AG20443 (cell line): Measurements from ENCODE around the gene GTF2E1.
"Not testable (repeated sequence)": the region's sequence is repeated elsewhere in the genome, so short reads cannot be mapped to it uniquely, and the experiment has no call there.

Source experiments
- DNase-seq: peaks from one replicate; pipeline ENCODE4 v3.0.0; 2012; ENCODE audit warnings: low spot score, mixed read lengths

Gene GTF2E1

GRCh38 chr3:120742198-120742848, at the start of gene GTF2E1, which contains the start of gene RABL3:
Gene GTF2E1, plus strand, starts transcription at chr3:120742744. Its CDS starts 7,809 bp downstream, at chr3:120750553.
Gene RABL3, minus strand, starts transcription at chr3:120742516. Its CDS starts 9 bp downstream, at chr3:120742507.
- DNase-seq, result peak; percentile 98

DNA sequence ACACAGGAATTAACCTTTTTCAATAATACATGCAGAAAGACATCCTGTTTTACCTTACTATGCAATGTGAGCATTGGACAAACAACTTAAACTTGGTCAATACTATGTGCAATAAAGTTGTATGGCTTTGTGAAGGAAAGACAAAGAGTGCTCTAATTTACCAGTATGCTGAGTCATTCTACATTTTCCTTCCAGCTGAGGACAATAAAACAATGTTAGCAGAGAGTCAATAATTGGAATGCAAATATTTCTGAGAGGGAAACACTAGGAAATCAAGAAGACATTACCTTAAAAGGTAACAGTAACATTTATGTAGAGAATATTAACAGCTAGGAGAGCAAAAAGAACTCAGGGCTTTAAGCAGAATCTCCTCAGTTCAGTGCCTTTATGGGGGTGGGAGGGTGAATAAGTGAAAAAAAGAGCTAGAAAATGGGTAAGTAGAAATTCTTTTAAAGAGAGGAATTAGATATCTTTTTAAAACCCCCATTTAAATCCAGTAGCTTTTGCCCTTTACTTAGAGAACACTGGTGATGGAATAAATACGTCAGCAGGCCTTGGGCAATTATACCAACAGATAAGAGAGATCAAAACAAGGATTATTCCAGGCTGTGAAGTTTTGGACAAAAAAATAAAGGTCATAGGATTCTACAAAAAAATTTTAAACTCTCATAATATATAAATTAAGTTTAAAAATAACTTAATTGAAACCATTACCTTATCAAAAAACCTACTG, 48.9 kb upstream of the GTF2E1 start:
- DNase-seq, result peak; percentile 14

- no peak for DNase-seq
Observed at GRCh38 chr3:120699333-120699732, 43.2 kb upstream of the GTF2E1 start.

DNA sequence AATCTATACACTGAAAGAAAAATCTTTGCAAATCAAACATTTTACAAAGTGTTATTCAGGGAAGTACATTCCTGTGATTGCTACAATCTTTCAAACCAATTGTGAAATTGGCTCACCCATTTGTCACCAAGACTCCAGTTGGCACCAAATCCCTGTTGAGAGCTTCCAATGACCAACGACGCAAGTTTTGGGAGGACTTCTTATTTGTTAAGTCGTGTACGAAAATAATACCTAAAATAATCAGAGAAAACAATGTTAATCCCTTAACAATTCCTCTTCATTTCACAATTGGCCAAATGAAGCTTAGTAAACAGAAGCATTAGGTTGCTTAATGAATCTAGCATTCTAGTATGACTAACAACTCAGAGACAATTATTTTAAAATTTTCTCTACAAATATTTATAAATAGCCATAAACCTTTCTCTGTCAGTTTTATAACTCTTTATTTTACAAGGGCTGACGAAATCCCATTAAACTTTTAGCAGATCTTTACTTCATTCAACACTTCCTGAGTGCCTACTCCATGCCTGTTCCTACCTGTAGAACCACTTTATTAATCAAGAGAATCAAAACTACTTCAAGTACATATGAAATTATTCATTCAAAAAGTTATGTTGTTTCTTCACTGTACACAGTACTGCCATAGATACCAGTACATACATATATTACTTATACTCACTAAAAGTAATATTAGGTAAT, 36.5 kb upstream of the GTF2E1 start:
- DNase-seq, result no peak

GRCh38 chr3:120706950-120707349, 35.6 kb upstream of the GTF2E1 start:
- DNase-seq, result no peak

DNA sequence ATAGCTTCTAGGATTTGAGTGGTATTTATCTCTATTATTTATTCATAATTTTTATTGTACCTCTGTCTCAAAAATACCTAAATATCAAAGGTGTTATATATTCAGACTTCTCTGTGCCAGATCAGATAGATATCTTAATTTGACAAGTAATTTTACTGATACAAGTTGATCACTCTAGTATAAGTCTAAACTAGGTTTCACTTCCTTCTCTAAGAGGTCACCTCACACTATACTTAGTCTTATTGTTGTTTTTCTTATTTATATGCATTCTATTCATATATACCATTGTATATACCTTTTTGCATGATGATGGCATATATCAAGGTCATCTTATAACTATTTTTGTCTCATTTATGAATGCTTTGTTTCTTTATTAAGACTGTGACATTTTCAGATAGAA, 34.1 kb upstream of the GTF2E1 start:
- no peak for DNase-seq

DNA sequence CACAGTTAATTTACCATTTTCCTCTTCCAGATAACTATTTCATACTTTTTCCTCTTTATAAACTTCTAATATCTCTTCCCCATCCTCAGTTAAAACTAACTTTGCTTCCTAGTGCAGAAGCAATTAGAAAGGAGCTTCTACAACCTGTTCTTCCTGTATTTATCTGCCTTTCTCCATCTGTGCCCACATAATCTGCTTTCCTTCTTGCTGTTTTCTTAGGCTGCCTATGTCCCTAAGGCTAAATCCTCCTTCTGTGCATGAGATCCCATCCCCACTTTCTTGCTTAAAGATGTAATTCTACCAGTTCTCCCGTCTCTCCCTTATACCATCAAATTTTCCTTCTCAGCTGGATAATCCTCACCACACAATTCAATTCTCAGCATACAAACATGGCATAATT, 32.2 kb upstream of the GTF2E1 start:
- no peak for DNase-seq

DNA sequence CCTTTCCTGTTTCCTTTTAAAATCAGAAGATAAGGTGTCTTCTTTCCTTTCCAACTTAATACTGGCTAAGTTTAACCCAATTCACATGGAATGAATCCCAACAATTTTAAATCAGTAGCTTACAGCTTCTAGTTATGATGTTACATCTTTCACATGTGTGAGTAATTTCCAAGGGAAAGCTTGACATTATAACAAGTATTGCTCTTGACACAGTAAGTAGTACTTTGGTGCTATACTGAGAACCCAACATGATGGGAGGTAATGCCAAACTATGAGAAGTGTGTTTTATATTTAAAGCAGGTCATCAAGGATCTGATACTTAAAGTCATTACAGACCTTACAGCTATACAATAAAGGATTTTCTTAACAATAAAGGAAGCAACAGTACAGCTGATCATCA, 29.3 kb upstream of the GTF2E1 start:
- DNase-seq, result no peak

DNA sequence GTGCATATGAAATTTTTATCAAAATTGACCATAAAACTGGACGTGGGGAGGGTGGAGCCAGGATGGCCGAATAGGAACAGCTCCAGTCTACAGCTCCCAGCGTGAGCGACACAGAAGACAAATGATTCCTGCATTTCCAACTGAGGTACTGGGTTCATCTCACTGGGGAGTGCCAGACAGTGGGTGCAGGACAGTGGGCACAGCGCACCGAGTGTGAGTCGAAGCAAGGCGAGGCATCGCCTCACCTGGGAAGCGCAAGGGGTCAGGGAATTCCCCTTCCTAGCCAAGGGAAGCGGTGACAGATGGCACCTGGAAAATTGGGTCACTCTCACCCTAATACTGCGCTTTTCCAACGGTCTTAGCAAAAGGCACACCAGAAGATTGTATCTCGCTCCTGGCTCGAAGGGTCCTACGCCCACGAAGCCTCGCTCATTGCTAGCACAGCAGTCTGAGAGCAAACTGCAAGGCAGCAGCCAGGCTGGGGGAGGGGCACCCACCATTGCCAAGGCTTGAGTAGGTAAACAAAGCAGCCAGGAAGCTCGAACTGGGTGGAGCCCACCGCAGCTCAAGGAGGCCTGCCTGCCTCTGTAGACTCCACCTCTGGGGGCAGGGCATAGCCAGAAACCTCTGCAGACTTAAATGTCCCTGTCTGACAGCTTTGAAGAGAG, 23.2 kb upstream of the GTF2E1 start:
- DNase-seq, result not testable (repeated sequence)

- DNase-seq, result peak; percentile 33
Observed at GRCh38 chr3:120726791-120727190, 15.8 kb upstream of the GTF2E1 start.

DNA sequence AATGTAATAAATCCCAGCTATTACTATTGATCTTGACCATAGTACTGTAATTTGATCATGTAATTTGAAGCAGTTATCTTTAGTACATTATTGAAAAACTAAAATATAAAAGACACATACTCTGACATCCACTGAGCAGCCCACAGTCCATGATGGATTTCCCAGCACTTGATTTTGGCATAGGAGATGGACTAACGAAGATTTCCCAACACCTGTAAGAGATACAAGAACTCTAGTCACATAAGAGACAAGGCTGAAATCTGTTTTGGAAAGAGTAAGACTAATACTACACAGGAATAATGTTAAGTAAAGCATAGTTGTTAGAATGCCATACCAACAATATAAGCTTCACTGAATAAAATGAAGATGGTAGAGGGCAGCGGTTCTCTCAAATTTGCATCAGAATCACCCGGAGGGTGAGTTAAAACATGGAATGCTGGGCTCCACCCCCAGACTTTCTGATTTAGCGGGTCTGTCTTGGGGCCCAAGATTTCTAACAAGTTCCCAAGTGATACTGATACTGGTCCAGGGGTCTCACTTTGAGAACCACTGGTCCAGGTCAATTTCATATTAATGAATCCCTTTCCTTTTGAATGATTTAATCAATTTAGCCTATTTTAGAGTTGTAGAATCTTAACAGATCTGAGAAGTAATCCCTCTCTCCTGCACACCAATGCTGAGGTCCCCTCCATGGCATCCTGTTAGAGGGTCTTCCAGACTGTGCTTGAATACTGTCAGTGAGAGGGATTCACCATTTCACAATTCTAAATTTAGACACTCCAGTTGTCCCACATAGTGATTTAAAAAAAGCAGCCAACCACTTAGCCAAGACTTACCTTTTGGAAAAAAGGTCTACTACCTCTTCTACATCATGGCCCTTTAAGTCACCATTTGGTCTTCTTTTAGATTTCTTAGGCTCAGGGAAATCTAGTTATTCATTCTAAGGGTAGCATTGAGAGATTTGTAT, 11.7 kb upstream of the GTF2E1 start:
- DNase-seq, result no peak

DNA sequence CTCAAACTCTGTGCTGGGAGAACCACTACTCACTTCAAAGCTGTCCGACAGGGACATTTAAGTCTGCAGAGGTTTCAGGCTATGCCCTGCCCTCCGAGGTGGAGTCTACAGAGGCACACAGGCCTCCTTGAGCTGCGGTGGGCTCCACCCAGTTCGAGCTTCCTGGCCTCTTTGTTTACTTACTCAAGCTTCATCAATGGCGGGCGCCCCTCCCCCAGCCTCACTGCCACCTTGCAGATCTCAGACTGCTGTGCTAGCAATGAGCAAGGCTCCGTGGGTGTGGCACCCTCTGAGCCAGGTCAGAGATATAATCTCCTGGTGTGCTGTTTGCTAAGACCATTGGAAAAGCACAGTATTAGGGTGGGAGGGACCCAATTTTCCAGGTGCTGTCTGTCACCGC, 4.5 kb upstream of the GTF2E1 start:
- not testable (repeated sequence) for DNase-seq

DNA sequence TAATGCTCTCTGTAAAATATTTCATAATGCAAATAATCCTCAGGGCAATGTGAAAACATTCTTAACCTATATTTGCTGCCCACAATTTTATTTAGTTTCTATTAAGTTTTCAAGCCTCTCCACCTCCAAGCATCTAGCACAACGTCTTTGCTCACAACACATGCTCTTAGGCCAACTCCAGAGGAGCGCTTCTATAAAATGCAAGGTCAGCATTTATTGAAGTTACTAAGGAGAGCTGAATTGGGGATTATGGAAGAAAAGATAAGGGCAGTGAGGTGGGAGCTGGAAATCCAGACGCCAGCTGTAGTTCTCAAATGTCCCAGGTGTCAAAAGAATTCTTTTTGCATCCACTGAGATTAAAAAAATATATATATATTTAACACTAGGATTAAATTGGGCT, 1.2 kb upstream of the GTF2E1 start:
- DNase-seq, result no peak

DNA sequence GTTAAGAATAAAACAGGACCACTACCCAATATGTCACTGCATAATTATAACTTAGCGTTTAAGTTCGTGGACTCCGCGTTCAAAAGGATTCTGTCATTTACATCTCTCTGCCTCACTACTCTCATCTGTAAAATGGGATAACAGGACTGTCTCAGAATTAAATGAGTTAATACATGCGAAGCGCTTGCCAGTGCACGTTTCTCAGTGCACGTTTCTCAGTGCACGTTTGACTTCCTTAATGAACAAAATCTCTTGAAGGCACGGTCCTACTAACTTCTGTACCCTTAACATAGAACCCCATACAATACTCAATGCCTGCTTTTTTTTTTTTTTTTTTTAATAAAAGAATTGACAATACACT, 727 bp upstream of the GTF2E1 start:
- peak; percentile 13 for DNase-seq

DNA sequence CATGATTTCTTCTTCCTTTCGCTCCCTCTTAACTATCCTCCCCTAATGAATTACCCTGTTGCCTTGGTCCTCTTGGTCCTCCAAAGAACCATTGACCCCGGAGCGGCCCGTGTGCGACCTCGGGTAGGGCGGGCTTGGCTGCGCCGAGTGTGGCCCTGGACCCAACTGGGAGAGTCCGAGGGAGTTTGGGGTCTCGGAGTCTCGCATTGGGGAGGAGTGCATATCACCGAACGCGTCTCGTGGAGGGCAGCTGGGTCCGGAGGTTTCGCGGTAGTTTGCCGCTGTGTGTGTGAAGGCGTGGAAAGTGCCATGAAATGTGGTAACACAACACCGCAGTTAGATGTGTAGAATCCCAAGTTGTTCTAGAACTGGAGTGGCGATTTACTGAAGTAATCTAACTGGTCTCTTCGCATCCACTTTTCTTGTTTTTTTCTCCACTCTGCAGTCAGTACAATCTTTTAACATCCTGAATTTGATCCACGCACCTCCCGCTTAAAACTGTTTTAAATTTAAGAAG, 363 bp downstream of the GTF2E1 start:
- DNase-seq, result no peak

- peak; percentile 14 for DNase-seq
Observed at GRCh38 chr3:120743556-120744195, 1.1 kb downstream of the GTF2E1 start.

- no peak for DNase-seq
Observed at GRCh38 chr3:120745466-120745865, 2.9 kb downstream of the GTF2E1 start.

GRCh38 chr3:120749843-120750242, 7.3 kb downstream of the GTF2E1 start:
- DNase-seq, result no peak

DNA sequence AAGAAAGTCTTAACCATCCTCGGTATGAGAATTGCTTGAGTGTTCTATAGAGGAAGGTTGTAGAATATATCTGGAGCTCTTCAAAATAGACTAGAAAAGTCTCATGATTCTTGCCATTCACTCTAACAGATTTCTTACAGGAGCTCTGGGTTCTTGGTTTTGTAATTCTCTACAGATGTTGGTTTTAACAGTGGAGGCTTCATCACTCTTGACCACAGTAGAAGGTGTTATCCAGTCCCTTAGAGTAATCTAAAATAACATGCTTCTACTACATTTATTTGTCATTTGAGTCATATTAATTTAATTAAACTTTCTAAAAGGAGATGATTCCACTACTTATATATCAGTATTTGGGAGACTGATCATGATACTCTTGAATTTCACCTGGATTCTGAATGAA, 9.7 kb downstream of the GTF2E1 start:
- DNase-seq, result no peak

- DNase-seq, result no peak
Observed at GRCh38 chr3:120752865-120753264, 10.3 kb downstream of the GTF2E1 start.

DNA sequence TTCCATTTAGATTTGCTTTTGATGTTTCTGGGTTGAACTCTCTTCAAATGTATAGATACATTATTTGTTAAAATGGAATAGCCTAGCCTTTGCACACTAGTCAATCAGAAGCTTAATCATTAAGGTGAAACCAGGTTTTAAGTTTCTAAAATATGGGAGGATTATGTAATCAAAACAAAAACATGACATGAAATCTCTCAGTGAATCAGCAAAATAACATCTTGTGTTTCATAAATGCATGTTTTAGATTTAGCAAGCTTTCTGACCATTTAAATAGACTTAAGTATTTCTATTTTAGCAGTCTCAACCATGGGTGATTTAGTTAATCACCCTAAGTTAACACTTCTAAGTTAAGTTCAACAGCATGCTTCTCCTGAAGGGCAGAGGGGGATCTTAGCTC, 11.3 kb downstream of the GTF2E1 start:
- no peak for DNase-seq
